MM.1S (cell line): Measurements from ENCODE around the gene CLMN.
"Not testable (repeated sequence)": the region's sequence is repeated elsewhere in the genome, so short reads cannot be mapped to it uniquely, and the experiment has no call there.

Experiments
- DNase-seq: peaks from one replicate; pipeline ENCODE4 v3.0.0-alpha.2; 2015
- H2AFZ ChIP-seq: fragments of 300-600 bp; sonication (generic); 2 replicates; pipeline ENCODE4 v1.6.0; 2016; ENCODE audit warnings: antibody characterized with exemption, low read length
- H3F3A ChIP-seq: fragments of 300-600 bp; sonication (generic); 2 replicates; pipeline ENCODE4 v1.6.1; 2016; ENCODE audit warnings: mild to moderate bottlenecking, antibody characterized with exemption, low read length, moderate library complexity, mixed read lengths; ENCODE audit not compliant: insufficient read depth
- H3K27ac ChIP-seq: fragments of 300-600 bp; sonication (generic); 2 replicates; pipeline ENCODE4 v1.5.1; 2016; ENCODE audit warnings: mild to moderate bottlenecking, low read length
- H3K27me3 ChIP-seq: fragments of 300-600 bp; sonication (generic); replicated peaks from 2 replicates; pipeline ENCODE4 v1.6.0; 2016; ENCODE audit warnings: low read length; ENCODE audit not compliant: insufficient read depth
- H3K36me3 ChIP-seq: fragments of 300-600 bp; sonication (generic); replicated peaks from 2 replicates; pipeline ENCODE4 v1.6.1; 2016; ENCODE audit warnings: mild to moderate bottlenecking, low read length, mixed read lengths; ENCODE audit not compliant: insufficient read depth
- H3K4me1 ChIP-seq: fragments of 300-600 bp; sonication (generic); 2 replicates; pipeline ENCODE4 v1.6.1; 2016; ENCODE audit warnings: low read length, mixed read lengths
- H3K4me2 ChIP-seq: fragments of 300-600 bp; sonication (generic); 2 replicates; pipeline ENCODE4 v1.6.0; 2016; ENCODE audit warnings: low read depth, low read length
- H3K4me3 ChIP-seq: fragments of 300-600 bp; sonication (generic); 2 replicates; pipeline ENCODE4 v1.5.1; 2016; ENCODE audit warnings: low read length, mixed read lengths
- H3K79me2 ChIP-seq: fragments of 300-600 bp; sonication (generic); 2 replicates; pipeline ENCODE4 v1.6.1; 2016; ENCODE audit warnings: mixed run types, low read length, mixed read lengths
- H3K9ac ChIP-seq: fragments of 300-600 bp; sonication (generic); 2 replicates; pipeline ENCODE4 v1.6.1; 2016; ENCODE audit warnings: low read length, mixed read lengths
- H3K9me2 ChIP-seq: fragments of 300-600 bp; sonication (generic); replicated peaks from 2 replicates; pipeline ENCODE4 v1.6.1; 2016; ENCODE audit warnings: mild to moderate bottlenecking, low read length, mixed read lengths; ENCODE audit not compliant: insufficient read depth
- H3K9me3 ChIP-seq: fragments of 300-600 bp; sonication (generic); replicated peaks from 2 replicates; pipeline ENCODE4 v1.6.1; 2016; ENCODE audit warnings: mild to moderate bottlenecking, low read length, mixed read lengths; ENCODE audit not compliant: insufficient read depth
- H4K20me1 ChIP-seq: fragments of 300-600 bp; sonication (generic); 2 replicates; pipeline ENCODE4 v1.6.1; 2016; ENCODE audit warnings: mild to moderate bottlenecking, low read length, moderate library complexity, mixed read lengths; ENCODE audit not compliant: insufficient read depth
- CTCF ChIP-seq: fragments of 300-600 bp; sonication (generic); IDR thresholded peaks from 2 replicates; pipeline ENCODE4 v1.5.1; 2016; ENCODE audit warnings: antibody characterized with exemption, low read length, mixed read lengths
- EZH2 ChIP-seq: fragments of 300-600 bp; sonication (generic); optimal IDR thresholded peaks from 2 replicates; pipeline ENCODE3; 2017; ENCODE audit warnings: low read depth, mild to moderate bottlenecking, antibody characterized with exemption, low read length, mixed read lengths
- EZH2phosphoT487 ChIP-seq: fragments of 300-600 bp; sonication (generic); IDR thresholded peaks from 2 replicates; pipeline ENCODE4 v1.6.1; 2018; ENCODE audit warnings: antibody characterized with exemption, low read length

The CLMN gene

GRCh38 chr14:95207475-95208233 is 112.1 kb downstream of the CLMN start:
- Histone ChIP-seq H3K9ac (no peak overlapping the region), H2AFZ (no peak overlapping the region), H3K4me1 (no peaks in the 10 kb centered on the region), H3K9me3 (no peaks in the 10 kb centered on the region), H3K27me3 (no peaks in the 10 kb centered on the region), H3K79me2 (no peaks in the 10 kb centered on the region), H3K4me2 (no peak overlapping the region), H3K9me2 (no peaks in the 10 kb centered on the region), H3K4me3 (no peak overlapping the region), H4K20me1 (no peaks in the 10 kb centered on the region), H3K27ac (no peak overlapping the region), H3F3A (no peaks in the 10 kb centered on the region), H3K36me3 (no peaks in the 10 kb centered on the region)
- TF ChIP-seq CTCF, result no peak
- TF ChIP-seq EZH2phosphoT487, result no peak
- no peak for TF ChIP-seq EZH2
- DNase-seq, result no peak

DNA sequence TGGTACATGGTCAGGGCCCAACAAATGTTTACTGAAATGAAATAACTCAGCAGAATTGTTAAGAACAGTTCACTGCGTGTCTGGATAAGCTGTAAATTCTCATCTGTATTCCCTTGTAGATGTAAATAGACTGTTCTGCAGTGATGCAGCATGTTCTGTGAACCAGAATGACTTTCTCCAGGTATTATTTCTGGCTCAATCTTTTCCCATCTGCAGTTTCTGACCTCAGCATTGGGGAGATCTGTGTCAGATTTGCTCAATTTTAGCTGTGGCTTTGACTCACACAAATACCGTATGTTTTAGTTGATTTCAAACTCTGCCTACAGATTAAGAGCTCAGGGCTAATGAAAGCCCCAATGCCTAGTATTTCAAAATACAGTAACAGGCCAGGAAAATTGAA is 113.2 kb downstream of the CLMN start:
- Histone ChIP-seq H3K27ac (no peak overlapping the region), H3K36me3 (no peaks in the 10 kb centered on the region), H2AFZ (no peak overlapping the region), H3K79me2 (no peaks in the 10 kb centered on the region), H4K20me1 (no peaks in the 10 kb centered on the region), H3K9me3 (no peaks in the 10 kb centered on the region), H3K27me3 (no peaks in the 10 kb centered on the region), H3K9ac (no peak overlapping the region), H3K4me3 (no peak overlapping the region), H3F3A (no peaks in the 10 kb centered on the region), H3K9me2 (no peaks in the 10 kb centered on the region), H3K4me2 (no peak overlapping the region), H3K4me1 (no peaks in the 10 kb centered on the region)
- TF ChIP-seq CTCF (no peak), EZH2 (no peak), EZH2phosphoT487 (no peak)
- no peak for DNase-seq

- Histone ChIP-seq H3K4me2 (no peak overlapping the region), H3K4me1 (no peaks in the 10 kb centered on the region), H3F3A (no peaks in the 10 kb centered on the region), H3K36me3 (no peaks in the 10 kb centered on the region), H3K79me2 (no peaks in the 10 kb centered on the region), H3K9ac (no peak overlapping the region), H3K27ac (no peak overlapping the region), H2AFZ (no peak overlapping the region), H4K20me1 (no peaks in the 10 kb centered on the region), H3K4me3 (no peak overlapping the region), H3K27me3 (no peaks in the 10 kb centered on the region), H3K9me3 (no peaks in the 10 kb centered on the region), H3K9me2 (no peaks in the 10 kb centered on the region)
- no peak for DNase-seq
- no peak for TF ChIP-seq EZH2
- no peak for TF ChIP-seq EZH2phosphoT487
- TF ChIP-seq CTCF, result no peak
Measured at GRCh38 chr14:95204705-95205104, 115.0 kb downstream of the CLMN start.

DNA sequence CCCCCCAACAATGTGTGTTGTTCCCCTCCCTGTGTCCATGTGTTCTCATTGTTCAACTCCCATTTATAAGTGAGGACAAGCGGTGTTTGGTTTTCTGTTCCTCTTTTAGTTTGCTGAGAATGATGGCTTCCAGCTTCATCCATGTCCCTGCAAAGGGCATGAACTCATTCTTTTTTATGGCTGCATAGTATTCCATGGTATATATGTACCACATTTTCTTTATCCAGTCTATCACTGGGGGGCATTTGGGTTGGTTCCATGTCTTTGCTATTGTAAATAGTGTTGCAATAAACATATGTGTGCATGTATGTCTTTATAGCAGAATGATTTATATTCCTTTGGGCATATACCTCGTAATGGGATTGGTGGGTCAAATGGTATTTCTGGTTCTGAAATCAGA is 118.0 kb downstream of the CLMN start:
- not testable (repeated sequence) for H3K4me3 ChIP-seq, H3K27me3 ChIP-seq, H3K27ac ChIP-seq, H3K4me2 ChIP-seq, DNase-seq, H3K9ac ChIP-seq, H3K36me3 ChIP-seq, H4K20me1 ChIP-seq, H2AFZ ChIP-seq, H3F3A ChIP-seq, H3K9me3 ChIP-seq, H3K4me1 ChIP-seq, H3K79me2 ChIP-seq, H3K9me2 ChIP-seq
